H1 (cell line): ENCODE measurements around the gene FAM200B. TPM values are rescaled to one million over a fixed set of nuclear protein-coding genes. Genes with fewer than 3 reads are reported as not detected.

Experiments
- CTCF ChIA-PET: fragments of 300-600 bp; sonication (Branson Sonifier 250); formaldehyde crosslinking; loops from one replicate; lab custom pipeline; 2021; ENCODE audit not compliant: partially characterized antibody; lab: Charles Lee
- POLR2A ChIA-PET: fragments of 300-600 bp; sonication (Branson Sonifier 250); formaldehyde crosslinking; loops from one replicate; lab custom pipeline; 2021; ENCODE audit warnings: inconsistent platforms; ENCODE audit not compliant: partially characterized antibody; lab: Charles Lee
- DNase-seq, 2 experiments: peaks; one replicate each; pipeline versions ENCODE4 v3.0.0 to v3.0.0-alpha.2; 2010 to 2022; ENCODE audit warnings: low spot score in 2 of 2, low read depth in 1 of 2, mixed read lengths in 1 of 2
- FAIRE-seq: peaks from 2 replicates; lab custom pipeline; 2011; peaks lifted over from hg19 to GRCh38; lab: Jason Lieb, UNC
- H2AFZ ChIP-seq: 2 replicates; pipeline ENCODE4 v1.8.1; 2012; ENCODE audit warnings: low read length, inconsistent platforms
- H2AK5ac ChIP-seq: 2 replicates; pipeline ENCODE4 v1.6.1; 2013; ENCODE audit warnings: low read depth, low read length
- H2BK120ac ChIP-seq: replicated peaks from 2 replicates; pipeline ENCODE3; 2013; ENCODE audit warnings: low read depth, low read length, inconsistent platforms
- H2BK12ac ChIP-seq: 2 replicates; pipeline ENCODE4 v1.6.1; 2013; ENCODE audit warnings: low read depth, low read length
- H2BK15ac ChIP-seq: 2 replicates; pipeline ENCODE4 v1.6.1; 2013; ENCODE audit warnings: low read length
- H2BK20ac ChIP-seq: 2 replicates; pipeline ENCODE4 v1.6.1; 2013; ENCODE audit warnings: low read length
- H2BK5ac ChIP-seq: 2 replicates; pipeline ENCODE4 v1.6.1; 2013; ENCODE audit warnings: low read depth, low read length
- H3K14ac ChIP-seq: 2 replicates; pipeline ENCODE4 v1.6.1; 2013; ENCODE audit warnings: inconsistent platforms; ENCODE audit not compliant: insufficient read length
- H3K18ac ChIP-seq: 2 replicates; pipeline ENCODE4 v1.6.1; 2013; ENCODE audit warnings: low read length; ENCODE audit errors: extremely low read depth
- H3K23ac ChIP-seq: 2 replicates; pipeline ENCODE4 v1.6.1; 2013; ENCODE audit warnings: inconsistent platforms; ENCODE audit not compliant: insufficient read length
- H3K23me2 ChIP-seq: 2 replicates; pipeline ENCODE4 v1.6.1; 2013; ENCODE audit warnings: low read depth, low read length
- H3K27ac ChIP-seq: 2 replicates; pipeline ENCODE4 v1.6.1; 2011; ENCODE audit warnings: low read depth, low read length, inconsistent platforms
- H3K27me3 ChIP-seq, 4 experiments: replicated peaks in 1 of 4; 1 replicate in 1 of 4; 2 replicates in 3 of 4; pipeline versions ENCODE4 v1.6.1 to v1.8.1; 2011 to 2013; ENCODE audit warnings: low read length in 3 of 4, mild to moderate bottlenecking in 3 of 4, inconsistent platforms in 2 of 4, mixed read lengths in 2 of 4, moderate library complexity in 1 of 4; ENCODE audit not compliant: control insufficient read depth in 3 of 4, insufficient read depth in 3 of 4; ENCODE audit errors: extremely low read depth in 1 of 4
- H3K36me3 ChIP-seq, 4 experiments: 2 replicates each; pipeline versions ENCODE4 v1.6.1 to v1.8.1; 2011 to 2013; ENCODE audit warnings: mild to moderate bottlenecking in 4 of 4, low read length in 3 of 4, moderate library complexity in 2 of 4, control low read depth in 1 of 4, inconsistent platforms in 1 of 4; ENCODE audit not compliant: insufficient read depth in 4 of 4, control insufficient read depth in 2 of 4
- H3K4ac ChIP-seq: replicated peaks from 2 replicates; pipeline ENCODE3; 2013; ENCODE audit warnings: low read length, low read depth, mixed read lengths, inconsistent platforms; ENCODE audit not compliant: insufficient read length
- H3K4me1 ChIP-seq, 4 experiments: replicated peaks in 1 of 4; 1 replicate in 1 of 4; 2 replicates in 3 of 4; pipeline versions ENCODE4 v1.6.1 to v1.8.1; 2011 to 2013; ENCODE audit warnings: low read length in 3 of 4, inconsistent platforms in 2 of 4, mixed read lengths in 1 of 4; ENCODE audit not compliant: insufficient read depth in 4 of 4, control insufficient read depth in 3 of 4
- H3K4me2 ChIP-seq, 2 experiments: 2 replicates each; pipeline versions ENCODE4 v1.6.1 to v1.8.1; 2011 to 2013; ENCODE audit warnings: low read depth in 2 of 2, low read length in 2 of 2, control low read depth in 1 of 2, inconsistent platforms in 1 of 2, mild to moderate bottlenecking in 1 of 2; ENCODE audit not compliant: insufficient read depth in 1 of 2
- H3K4me3 ChIP-seq, 4 experiments: fragments of 200-600, 300-600 bp in 1 of 4; sonication (generic), shearing (Covaris generic), sonication (Bioruptor Twin) in 1 of 4; 2 replicates each; pipeline versions ENCODE4 v1.5.1 to v1.8.1; 2011 to 2016; ENCODE audit warnings: low read length in 4 of 4, low read depth in 3 of 4, control low read depth in 2 of 4, inconsistent platforms in 2 of 4, mild to moderate bottlenecking in 2 of 4, mixed read lengths in 1 of 4, moderate library complexity in 1 of 4; ENCODE audit not compliant: insufficient read depth in 2 of 4; ENCODE audit errors: extremely low read depth in 1 of 4
- H3K56ac ChIP-seq: replicated peaks from 2 replicates; pipeline ENCODE3; 2013; ENCODE audit warnings: low read depth, mild to moderate bottlenecking, mixed read lengths, low read length, inconsistent platforms; ENCODE audit not compliant: insufficient read length
- H3K79me1 ChIP-seq: 2 replicates; pipeline ENCODE4 v1.6.1; 2013; ENCODE audit warnings: low read depth, low read length, control low read depth
- H3K79me2 ChIP-seq, 2 experiments: 2 replicates each; pipeline versions ENCODE4 v1.6.1 to v1.8.1; 2012 to 2013; ENCODE audit warnings: low read length in 2 of 2, mild to moderate bottlenecking in 2 of 2, inconsistent platforms in 1 of 2; ENCODE audit not compliant: insufficient read depth in 2 of 2, control insufficient read depth in 1 of 2
- H3K9ac ChIP-seq, 4 experiments: replicated peaks in 1 of 4; 1 replicate in 1 of 4; 2 replicates in 3 of 4; pipeline versions ENCODE4 v1.6.1 to v1.8.1; 2011 to 2013; ENCODE audit warnings: low read depth in 3 of 4, low read length in 3 of 4, control low read depth in 2 of 4, mild to moderate bottlenecking in 2 of 4, moderate library complexity in 2 of 4, inconsistent platforms in 1 of 4; ENCODE audit errors: extremely low read depth in 1 of 4
- H3K9me3 ChIP-seq, 2 experiments: 2 replicates each; pipeline versions ENCODE4 v1.6.1 to v1.8.1; 2012 to 2013; ENCODE audit warnings: mild to moderate bottlenecking in 2 of 2, moderate library complexity in 2 of 2, control low read depth in 1 of 2, inconsistent platforms in 1 of 2, low read depth in 1 of 2, low read length in 1 of 2, mixed read lengths in 1 of 2; ENCODE audit not compliant: insufficient read depth in 2 of 2
- H4K20me1 ChIP-seq, 2 experiments: replicated peaks in 1 of 2; 2 replicates each; pipeline versions ENCODE3 to v1.8.1; 2011 to 2013; ENCODE audit warnings: inconsistent platforms in 2 of 2, low read length in 2 of 2, mild to moderate bottlenecking in 1 of 2; ENCODE audit not compliant: insufficient read depth in 2 of 2, control insufficient read depth in 1 of 2
- H4K5ac ChIP-seq: 2 replicates; pipeline ENCODE4 v1.6.1; 2013; ENCODE audit warnings: low read length, low read depth, mixed read lengths, inconsistent platforms; ENCODE audit not compliant: insufficient read length
- H4K8ac ChIP-seq: 2 replicates; pipeline ENCODE4 v1.8.0; 2013; ENCODE audit warnings: mild to moderate bottlenecking, moderate library complexity, low read length, inconsistent platforms; ENCODE audit not compliant: insufficient read depth; ENCODE audit errors: extremely low read depth
- H4K91ac ChIP-seq: replicated peaks from 2 replicates; pipeline ENCODE3; 2013; ENCODE audit warnings: low read length, mixed read lengths, inconsistent platforms; ENCODE audit not compliant: insufficient read length
- JUND ChIP-seq: IDR thresholded peaks from 2 replicates; pipeline ENCODE4 v1.6.1; 2011; ENCODE audit warnings: mild to moderate bottlenecking, improper control_type of control experiment, low read length
- RNF2 ChIP-seq: fragments of 200-900, 300-1000 bp; sonication (generic); IDR thresholded peaks from 2 replicates; pipeline ENCODE4 v1.7.1; 2016; ENCODE audit warnings: borderline replicate concordance, low read depth, mild to moderate bottlenecking, antibody characterized with exemption, low read length; ENCODE audit not compliant: poor library complexity, severe bottlenecking; ENCODE audit errors: missing control alignments
- RXRA ChIP-seq: IDR thresholded peaks from 2 replicates; pipeline ENCODE4 v1.6.1; 2011; ENCODE audit warnings: low read depth, mild to moderate bottlenecking, low read length, moderate library complexity; ENCODE audit not compliant: insufficient read depth
- SIX5 ChIP-seq: IDR thresholded peaks from 2 replicates; pipeline ENCODE4 v1.6.1; 2011; ENCODE audit warnings: mild to moderate bottlenecking, low read depth, low read length
- WGBS, 2 experiments: shearing (Covaris generic) in 1 of 2; methylation state at CpG; one replicate each; pipeline versions ENCODE4 v1.1.6 to v1.1.7; 2013 to 2015; ENCODE audit warnings: low lambda C conversion rate in 2 of 2, mixed read lengths in 2 of 2, inconsistent platforms in 1 of 2, low coverage in 1 of 2, missing lambda C conversion rate in 1 of 2; ENCODE audit not compliant: insufficient replicate concordance in 2 of 2, insufficient coverage in 1 of 2, insufficient read length in 1 of 2; ENCODE audit errors: extremely low coverage in 1 of 2, missing lambda C conversion rate in 1 of 2; 5-methylcytosine and 5-hydroxymethylcytosine counted together
- polyA plus RNA-seq, 7 experiments: library from polyadenylated mRNA; depleted of rRNA in 3 of 7; stranded (reverse) in 5 of 7; unstranded in 2 of 7; fragments of >200 nt in 5 of 7; fragments of 200-250 nt in 2 of 7; gene quantifications; 1 replicate in 5 of 7; 2 replicates in 1 of 7; 4 replicates in 1 of 7; pipeline versions ENCODE4 v1.2.1 to v1.2.3, GENCODE V29; 2011 to 2013; ENCODE audit warnings: missing spikeins in 2 of 7, mixed read lengths in 2 of 7
- total RNA-seq: library from RNA; stranded (reverse); fragmentation: NEBNext Ultra II Directional; extraction: Animal tissue kit (Norgen Biotek cat#: 25700); gene quantifications from 2 replicates; pipeline ENCODE4 v1.2.1, GENCODE V29; 2021

FAM200B gene
- total and polyA plus RNA-seq, 2 of the 8 experiments (the other 6 are each of a cell fraction or from before 2014, with no cell fraction given), result 10.7 to 23.7 TPM

DNA sequence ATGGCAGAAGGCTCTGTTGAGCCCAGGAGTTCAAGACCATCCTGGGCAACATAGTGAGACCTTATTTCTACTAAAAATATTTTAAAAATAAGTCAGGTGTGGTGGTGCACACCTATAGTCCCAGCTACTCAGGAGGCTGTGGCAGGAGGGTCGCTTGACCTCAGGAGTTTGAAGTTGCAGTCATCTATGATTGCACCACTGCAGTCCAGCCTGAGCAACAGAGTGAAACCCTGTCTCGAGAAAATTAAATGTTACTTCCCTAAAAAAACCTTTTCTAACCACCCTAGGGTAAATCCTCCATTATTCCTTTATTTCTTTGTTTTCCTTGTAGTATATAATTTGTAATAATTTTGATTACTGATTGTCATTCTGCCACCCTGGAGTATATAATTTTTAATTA lies 7.9 kb downstream of the FAM200B start:
- H3K9ac ChIP-seq, result no peak overlapping the region
- H2AFZ ChIP-seq, result no peak overlapping the region
- H3K56ac ChIP-seq, result no peak overlapping the region
- H3K4me3 ChIP-seq, result no peak overlapping the region
- no peak overlapping the region; the same call in 1 of the 2 replicates for H2BK12ac ChIP-seq
- no peak overlapping the region for H2BK5ac ChIP-seq
- H3K23ac ChIP-seq, result no peak overlapping the region
- H2BK15ac ChIP-seq, result no peak overlapping the region
- no peak overlapping the region for H4K91ac ChIP-seq
- no peak overlapping the region for H4K8ac ChIP-seq
- H3K27ac ChIP-seq, result no peak overlapping the region
- CTCF ChIA-PET, result no interaction called here
- H3K4ac ChIP-seq, result no peak overlapping the region
- POLR2A ChIA-PET, result no interaction called here
- H3K36me3 ChIP-seq, result peaks cover 2 to 22% (median 7%) of the 10 kb centered on the region in 4 experiments; a peak in 5 of 8 replicates
- FAIRE-seq (no peak), DNase-seq (no peak)
- 0 out of 4 replicates have a peak, but pooled peaks cover 0 to 2% of the 10 kb centered on the region in 2 experiments for H3K79me2 ChIP-seq
- no peak overlapping the region for H3K18ac ChIP-seq
- TF ChIP-seq RXRA (no peak), SIX5 (no peak), JUND (no peak), RNF2 (no peak)
- TF ChIP-seq, all 59 proteins: peak for 0
- no peaks in the 10 kb centered on the region for H3K27me3 ChIP-seq
- no peak overlapping the region for H3K14ac ChIP-seq
- no peaks in the 10 kb centered on the region for H4K20me1 ChIP-seq
- H3K23me2 ChIP-seq, result no peaks in the 10 kb centered on the region
- no peak overlapping the region for H4K5ac ChIP-seq
- H3K4me2 ChIP-seq, result no peak overlapping the region
- WGBS, 2 experiments, result 86% methylated on average over 2 of the region's 2 CpGs; no CpG with 5 or more reads in 1 of the 2 experiments
- peaks cover 0 to 12% (median 5%) of the 10 kb centered on the region in 4 experiments; a peak in 4 of 7 replicates for H3K4me1 ChIP-seq
- H2BK20ac ChIP-seq, result no peak overlapping the region
- H3K9me3 ChIP-seq, result no peaks in the 10 kb centered on the region
- H2BK120ac ChIP-seq, result no peak overlapping the region
- no peaks in the 10 kb centered on the region; the same call in 1 of the 2 replicates for H3K79me1 ChIP-seq
- H2AK5ac ChIP-seq, result no peak overlapping the region
